Stimulated activated memory B cell treated with anti-CD40 and anti-IgM and Interleukin-4, amounts not matched to agents 10 μg/mL and 1 μg/mL and 100 μg/mL, for 72 hours (primary cell): ENCODE measurements around the gene OR6K3.
"Not testable (repeated sequence)": the region's sequence is repeated elsewhere in the genome, so short reads cannot be mapped to it uniquely, and the experiment has no call there.

Experiments used
- ATAC-seq: fragments of 150-1000 bp; cut with Tn5 transposase; 2 replicates; pipeline ENCODE4 v1.10.0; 2021
- H3K27ac Mint-ChIP-seq: one replicate; pipeline ENCODE4 v1.8.0; 2022; ENCODE audit warnings: mild to moderate bottlenecking, mixed read lengths
- H3K27me3 Mint-ChIP-seq: one replicate; pipeline ENCODE4 v1.8.0; 2022; ENCODE audit warnings: mixed read lengths
- H3K36me3 Mint-ChIP-seq: one replicate; pipeline ENCODE4 v1.8.0; 2022; ENCODE audit warnings: mixed read lengths
- H3K4me1 Mint-ChIP-seq: one replicate; pipeline ENCODE4 v1.8.0; 2022; ENCODE audit warnings: mixed read lengths
- H3K4me3 Mint-ChIP-seq: one replicate; pipeline ENCODE4 v1.8.0; 2022; ENCODE audit warnings: mild to moderate bottlenecking, moderate library complexity, mixed read lengths
- H3K9me3 Mint-ChIP-seq: one replicate; pipeline ENCODE4 v1.8.0; 2022; ENCODE audit warnings: mixed read lengths

OR6K3 gene

DNA sequence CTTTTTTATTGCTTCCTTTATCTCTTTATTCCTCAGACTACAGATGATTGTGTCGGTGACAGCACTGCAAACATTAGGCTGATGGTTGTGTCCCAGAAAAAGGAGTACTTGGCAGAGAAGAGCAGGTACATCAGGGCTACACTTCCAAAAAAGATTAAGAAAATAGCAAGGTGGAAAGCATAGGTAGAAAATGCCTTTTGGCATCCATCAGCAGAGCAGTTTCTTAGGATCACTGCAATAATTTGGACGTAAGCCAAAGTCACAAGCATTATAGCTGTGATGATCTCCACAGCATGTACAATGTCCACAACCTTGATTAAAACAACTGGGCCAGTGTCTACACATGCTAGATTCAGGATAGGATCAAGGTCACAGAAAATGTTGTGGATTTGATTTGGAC lies 25.9 kb downstream of the OR6K3 start:
- H3K9me3 Mint-ChIP-seq: no peaks in the 10 kb centered on the region

DNA sequence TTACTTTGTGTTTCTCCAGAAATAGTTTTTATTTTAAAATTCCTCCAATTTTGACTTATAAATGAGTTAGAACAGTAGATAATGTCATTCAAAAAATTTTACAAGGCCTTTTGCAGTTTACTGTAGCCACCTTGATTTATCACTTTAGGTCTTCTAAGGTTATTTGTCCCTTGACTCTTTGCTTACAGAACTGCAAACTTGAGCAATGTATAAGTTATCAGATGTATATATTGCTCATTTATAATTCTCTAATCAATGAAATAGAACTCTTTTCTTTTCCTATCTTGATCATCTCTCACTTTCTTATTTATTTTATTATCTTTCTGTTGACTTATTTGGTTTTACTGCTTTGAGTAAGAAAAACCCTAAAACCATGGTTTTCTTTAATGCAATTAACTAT lies 28.2 kb downstream of the OR6K3 start:
- Mint-ChIP-seq H3K36me3 (no peaks in the 10 kb centered on the region), H3K27ac (no peak overlapping the region), H3K4me1 (no peaks in the 10 kb centered on the region), H3K4me3 (no peak overlapping the region), H3K9me3 (no peaks in the 10 kb centered on the region), H3K27me3 (peaks cover 16% of the 10 kb centered on the region)
- no peak for ATAC-seq

More for the DNA sequence above, 25.9 kb downstream of the OR6K3 start:
- H3K4me1 Mint-ChIP-seq: no peaks in the 10 kb centered on the region
- H3K27me3 Mint-ChIP-seq: peaks cover 22% of the 10 kb centered on the region
- no peak overlapping the region for H3K27ac Mint-ChIP-seq
- no peaks in the 10 kb centered on the region for H3K36me3 Mint-ChIP-seq
- H3K4me3 Mint-ChIP-seq: no peak overlapping the region
- no peak for ATAC-seq

DNA sequence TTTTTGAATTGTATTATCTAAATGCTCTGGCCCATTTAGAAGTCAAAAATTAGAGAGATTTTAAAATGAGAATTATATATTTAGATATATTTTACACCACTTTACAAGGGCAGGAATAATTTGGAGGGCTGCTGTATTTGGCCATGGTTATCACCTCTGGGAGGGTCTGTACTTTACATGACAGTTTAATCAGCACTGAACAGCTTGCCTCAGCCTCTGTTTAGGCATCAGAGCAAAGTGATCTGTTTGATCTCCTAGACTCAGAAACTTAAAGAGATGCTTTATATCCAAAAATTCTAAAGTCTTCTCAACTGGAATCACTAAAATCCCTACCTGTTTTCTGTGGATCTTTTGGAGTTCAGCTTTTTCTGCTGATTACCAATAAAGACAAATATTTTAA lies 28.6 kb downstream of the OR6K3 start:
- no peak for ATAC-seq
- no peaks in the 10 kb centered on the region for H3K36me3 Mint-ChIP-seq
- no peaks in the 10 kb centered on the region for H3K4me1 Mint-ChIP-seq
- H3K27ac Mint-ChIP-seq: no peak overlapping the region
- H3K27me3 Mint-ChIP-seq: peaks cover 16% of the 10 kb centered on the region
- H3K9me3 Mint-ChIP-seq: no peaks in the 10 kb centered on the region
- no peak overlapping the region for H3K4me3 Mint-ChIP-seq

DNA sequence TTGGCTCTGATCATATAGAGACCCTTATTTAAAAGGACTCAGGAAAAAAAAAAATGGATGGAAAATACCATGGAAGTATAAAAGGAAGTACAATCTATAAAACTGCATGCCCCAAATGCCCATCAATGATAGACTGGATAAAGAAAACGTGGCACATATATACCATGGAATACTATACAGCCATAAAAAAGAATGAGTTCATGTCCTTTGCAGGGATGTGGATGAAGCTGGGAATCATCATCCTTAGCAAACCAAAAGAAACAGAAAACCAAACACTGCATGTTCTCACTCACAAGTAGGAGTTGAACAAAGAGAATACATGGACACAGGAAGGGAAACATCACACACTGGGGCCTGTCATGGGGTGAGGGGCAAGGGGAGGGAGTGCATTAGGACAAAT lies 29.4 kb downstream of the OR6K3 start:
- ATAC-seq, H3K9me3 Mint-ChIP-seq, H3K4me3 Mint-ChIP-seq, H3K4me1 Mint-ChIP-seq, H3K36me3 Mint-ChIP-seq, H3K27ac Mint-ChIP-seq: not testable (repeated sequence)
- H3K27me3 Mint-ChIP-seq: peaks cover 15% of the 10 kb centered on the region

DNA sequence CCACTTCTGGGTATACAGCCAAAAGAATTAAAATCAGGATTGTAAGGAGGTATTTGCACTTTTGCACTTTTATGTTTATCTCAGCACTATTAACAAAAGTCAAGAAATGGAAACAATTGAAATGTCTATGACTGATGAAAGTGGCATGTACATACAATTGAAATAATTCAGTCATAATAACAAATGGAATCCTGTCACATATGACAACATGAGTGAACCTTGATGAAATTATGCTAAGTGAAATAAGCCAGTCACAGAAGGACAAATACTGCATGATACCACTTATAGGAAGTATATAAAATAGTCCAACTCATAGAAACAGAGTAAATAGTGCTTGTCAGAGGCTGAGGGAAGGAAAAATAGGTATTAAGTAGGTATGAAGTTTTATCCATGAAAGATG lies 30.6 kb downstream of the OR6K3 start:
- H3K9me3 Mint-ChIP-seq: no peaks in the 10 kb centered on the region
- H3K27me3 Mint-ChIP-seq: peaks cover 9% of the 10 kb centered on the region
- no peak overlapping the region for H3K4me3 Mint-ChIP-seq
- H3K27ac Mint-ChIP-seq: no peak overlapping the region
- H3K4me1 Mint-ChIP-seq: no peaks in the 10 kb centered on the region
- no peaks in the 10 kb centered on the region for H3K36me3 Mint-ChIP-seq
- ATAC-seq: no peak

- Mint-ChIP-seq H3K36me3 (no peaks in the 10 kb centered on the region), H3K4me1 (no peaks in the 10 kb centered on the region), H3K4me3 (no peak overlapping the region), H3K27ac (no peak overlapping the region), H3K27me3 (peaks cover 13% of the 10 kb centered on the region), H3K9me3 (no peaks in the 10 kb centered on the region)
- ATAC-seq: no peak
These were observed 31.4 kb downstream of the OR6K3 start for GRCh38 chr1:158689110-158689509.

DNA sequence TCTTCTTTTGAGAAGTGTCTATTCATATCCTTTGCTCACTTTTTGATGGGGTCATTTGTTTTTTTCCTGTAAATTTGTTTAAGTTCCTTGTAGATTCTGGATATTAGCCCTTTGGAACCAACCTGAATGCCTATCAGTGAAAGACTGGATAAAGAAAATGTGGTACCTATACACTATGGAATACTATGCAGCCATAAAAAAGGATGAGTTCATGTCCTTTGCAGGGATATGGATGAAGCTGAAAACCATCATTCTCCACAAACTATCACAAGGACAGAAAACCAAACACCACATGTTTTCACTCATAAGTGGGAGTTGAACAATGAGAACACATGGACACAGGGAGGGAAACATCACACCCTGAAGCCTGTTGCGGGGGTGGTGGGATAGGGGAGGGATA lies 32.2 kb downstream of the OR6K3 start:
- H3K4me1 Mint-ChIP-seq, ATAC-seq, H3K27ac Mint-ChIP-seq, H3K36me3 Mint-ChIP-seq, H3K9me3 Mint-ChIP-seq, H3K4me3 Mint-ChIP-seq: not testable (repeated sequence)
- peaks cover 15% of the 10 kb centered on the region for H3K27me3 Mint-ChIP-seq

GRCh38 chr1:158687037-158687436 lies 33.5 kb downstream of the OR6K3 start:
- H3K27me3 Mint-ChIP-seq: peaks cover 25% of the 10 kb centered on the region

DNA sequence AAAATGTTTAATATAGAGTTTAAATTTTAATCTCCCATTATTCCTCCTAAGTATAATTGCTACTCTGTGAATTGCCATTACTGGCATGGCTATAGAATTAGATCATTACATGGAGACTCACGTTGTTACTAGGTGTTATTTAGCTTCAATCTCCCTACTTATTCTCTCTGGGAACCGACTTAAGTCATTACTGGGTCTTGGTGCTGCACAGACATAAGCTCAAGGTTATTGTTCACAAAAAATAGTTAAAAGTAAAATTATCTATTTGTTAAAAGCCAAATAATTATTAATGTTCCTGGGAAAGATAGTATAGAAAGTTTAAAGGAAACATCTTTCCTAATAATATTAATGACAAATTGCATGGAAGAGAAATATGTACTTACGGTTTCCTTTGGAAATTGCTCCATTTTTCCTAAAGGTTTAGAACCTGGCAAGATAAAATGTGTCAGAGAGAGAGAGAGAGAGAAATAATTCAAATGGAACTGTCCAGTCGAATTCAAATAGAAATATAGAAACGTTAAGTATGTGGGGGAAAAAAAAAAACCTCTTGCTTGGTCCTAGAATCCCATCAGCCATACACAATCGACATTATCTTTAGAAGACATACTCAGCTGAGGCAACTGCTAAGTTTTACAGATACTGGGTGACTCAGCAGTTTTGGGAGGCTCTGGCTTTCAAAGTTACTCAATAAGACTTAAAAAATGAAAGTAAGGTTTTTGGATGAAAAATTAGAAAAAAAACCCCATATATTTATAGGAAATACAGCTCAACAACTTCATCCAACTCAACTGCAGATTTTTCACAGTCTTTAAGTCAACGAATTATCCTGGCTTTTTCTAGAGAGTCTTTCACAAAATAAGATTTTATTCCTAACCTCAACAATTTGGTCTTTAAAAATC lies 34.2 kb downstream of the OR6K3 start, which contains the start of gene SPTA1:
TSS of gene SPTA1 (minus strand) at position 605 of the 899 bp plus-strand sequence. CDS start at position 407, 198 bp downstream.
- H3K27ac Mint-ChIP-seq: no peak within 1 kb of the TSS
- H3K36me3 Mint-ChIP-seq: no peaks in the 10 kb centered on the region

More at GRCh38 chr1:158687037-158687436, 33.5 kb downstream of the OR6K3 start:
- Mint-ChIP-seq H3K4me1 (no peaks in the 10 kb centered on the region), H3K27ac (no peak overlapping the region), H3K36me3 (no peaks in the 10 kb centered on the region), H3K4me3 (no peak overlapping the region), H3K9me3 (no peaks in the 10 kb centered on the region)
- no peak for ATAC-seq

DNA sequence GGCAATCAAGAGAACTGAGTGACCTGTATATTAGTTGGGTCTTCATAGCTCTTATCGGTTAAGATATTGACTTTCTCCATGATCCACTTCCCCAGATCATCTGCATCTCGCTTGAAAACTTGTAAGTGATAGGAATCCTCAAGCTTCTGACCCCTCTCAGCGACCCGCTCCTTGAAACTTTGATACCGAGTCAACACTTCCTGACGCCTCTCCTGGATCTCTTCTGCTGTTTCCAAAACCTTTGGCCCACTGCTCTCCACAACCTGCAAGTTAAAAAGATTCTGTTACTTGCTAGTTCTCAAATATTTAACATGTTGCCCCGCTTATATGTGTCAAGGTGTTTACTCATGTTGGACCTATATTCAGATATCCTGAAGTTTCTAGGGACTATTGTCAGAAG lies 35.4 kb downstream of the OR6K3 start:
- no peak overlapping the region for H3K27ac Mint-ChIP-seq
- H3K9me3 Mint-ChIP-seq: no peaks in the 10 kb centered on the region
- peaks cover 25% of the 10 kb centered on the region for H3K27me3 Mint-ChIP-seq
- H3K36me3 Mint-ChIP-seq: no peaks in the 10 kb centered on the region
- H3K4me3 Mint-ChIP-seq: no peak overlapping the region
- no peaks in the 10 kb centered on the region for H3K4me1 Mint-ChIP-seq
- ATAC-seq: no peak

More for the DNA sequence above, 34.2 kb downstream of the OR6K3 start, which contains the start of gene SPTA1:
- no peak for ATAC-seq
- Mint-ChIP-seq H3K4me1 (no peaks in the 10 kb centered on the region), H3K9me3 (no peaks in the 10 kb centered on the region), H3K27me3 (peaks cover 25% of the 10 kb centered on the region), H3K4me3 (no peak within 1 kb of the TSS)

DNA sequence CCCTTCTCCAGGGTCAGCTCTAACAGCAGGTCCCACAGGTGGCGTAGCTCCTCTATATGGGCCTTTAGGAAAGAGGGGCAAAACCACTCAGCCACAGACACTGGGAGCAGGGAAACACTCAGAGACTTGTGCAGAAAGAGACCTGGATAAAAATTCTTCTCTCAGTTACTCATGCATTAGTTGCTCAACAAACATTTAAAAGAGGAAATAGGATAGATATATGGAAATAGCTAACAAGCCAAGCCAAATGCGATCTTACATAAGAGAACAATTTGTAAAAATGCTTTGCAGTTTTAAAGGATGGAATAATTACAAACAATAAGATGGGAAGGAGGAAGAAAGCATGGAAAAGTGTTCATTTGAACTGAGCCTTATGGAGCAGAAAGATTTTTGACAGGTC lies 38.9 kb downstream of the OR6K3 start:
- no peak for ATAC-seq
- Mint-ChIP-seq H3K27ac (no peak overlapping the region), H3K27me3 (peaks cover 25% of the 10 kb centered on the region), H3K36me3 (no peaks in the 10 kb centered on the region), H3K4me1 (no peaks in the 10 kb centered on the region), H3K9me3 (no peaks in the 10 kb centered on the region), H3K4me3 (no peak overlapping the region)

DNA sequence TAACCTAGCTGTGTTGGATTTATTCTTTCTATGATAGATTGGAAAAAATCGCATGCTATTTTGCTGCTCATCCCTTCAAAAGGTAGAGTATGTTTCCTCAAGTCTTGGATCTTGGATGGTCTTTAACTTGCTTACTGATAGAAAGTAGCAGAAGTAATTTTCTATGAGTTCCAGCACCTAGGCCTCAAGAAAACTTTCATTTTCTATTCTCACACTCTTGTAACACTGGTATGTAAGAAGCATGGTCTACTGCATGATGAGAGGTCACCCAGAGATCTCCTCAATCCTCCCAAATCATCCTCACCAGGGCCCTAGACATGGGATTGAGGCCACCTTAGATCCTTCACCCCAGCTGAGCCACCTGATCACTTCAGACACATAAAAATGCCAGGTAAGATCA lies 41.2 kb downstream of the OR6K3 start:
- Mint-ChIP-seq H3K36me3 (no peaks in the 10 kb centered on the region), H3K4me3 (no peak overlapping the region), H3K9me3 (no peaks in the 10 kb centered on the region), H3K27ac (no peak overlapping the region), H3K4me1 (no peaks in the 10 kb centered on the region), H3K27me3 (peaks cover 13% of the 10 kb centered on the region)
- ATAC-seq: no peak

DNA sequence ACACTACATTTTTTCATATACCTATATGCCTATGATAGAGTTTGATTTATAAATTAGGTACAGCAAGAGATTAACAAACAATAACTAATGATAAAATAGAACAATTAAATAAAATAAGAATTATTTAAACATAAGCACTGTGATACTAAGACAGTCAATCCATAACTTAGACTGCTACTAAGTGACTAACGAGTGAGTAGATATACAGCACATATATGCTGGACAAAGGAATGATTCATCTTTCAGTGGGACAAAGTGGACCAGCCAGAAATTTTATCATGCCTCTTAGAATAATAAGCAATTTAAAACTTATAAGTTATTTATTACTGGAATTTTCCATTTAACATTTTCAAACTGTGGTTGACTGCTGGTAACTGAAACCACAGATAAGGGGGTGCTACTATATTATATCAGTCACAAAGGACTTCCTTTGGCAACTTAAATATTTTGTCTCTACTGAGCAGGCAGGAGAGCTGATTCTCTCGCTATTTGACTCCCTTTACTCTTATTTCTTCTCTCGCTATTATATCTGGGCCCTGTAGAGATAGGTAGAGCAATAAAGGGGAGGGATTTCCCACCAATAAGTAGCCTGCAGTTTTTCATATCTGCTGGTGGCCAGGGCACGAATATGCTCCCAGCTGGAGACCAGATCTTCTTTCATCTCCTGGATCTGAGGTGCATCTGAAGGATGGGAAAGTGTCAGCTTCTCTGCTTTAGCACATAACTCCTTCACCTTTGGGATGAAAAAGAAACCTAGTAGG lies 44.8 kb downstream of the OR6K3 start:
- Mint-ChIP-seq H3K27ac (no peak overlapping the region), H3K36me3 (no peaks in the 10 kb centered on the region), H3K4me3 (no peak overlapping the region), H3K4me1 (no peaks in the 10 kb centered on the region), H3K9me3 (no peaks in the 10 kb centered on the region), H3K27me3 (no peaks in the 10 kb centered on the region)
- ATAC-seq: no peak

- Mint-ChIP-seq H3K27ac (no peak overlapping the region), H3K36me3 (no peaks in the 10 kb centered on the region), H3K27me3 (no peaks in the 10 kb centered on the region), H3K4me1 (no peaks in the 10 kb centered on the region), H3K4me3 (no peak overlapping the region), H3K9me3 (no peaks in the 10 kb centered on the region)
- ATAC-seq: no peak
These were observed 46.2 kb downstream of the OR6K3 start for GRCh38 chr1:158674302-158674701.
